HepG2 (cell line): Measurements from ENCODE around the gene GATA1. TPM values are rescaled to one million over a fixed set of nuclear protein-coding genes. Genes with fewer than 3 reads are reported as not detected.

Experiments used
- ADNP ChIP-seq: sonication (generic); formaldehyde crosslinking; IDR thresholded peaks from 2 replicates; pipeline ENCODE4 v1.4.0; 2020; ENCODE audit warnings: missing genetic modification reagents
- BCL6 ChIP-seq: IDR thresholded peaks from 2 replicates; pipeline ENCODE4 v1.6.1; 2016; ENCODE audit warnings: missing genetic modification reagents, missing compliant biosample characterization
- DR1 ChIP-seq: sonication (generic); formaldehyde crosslinking; IDR thresholded peaks from 2 replicates; pipeline ENCODE4 v1.8.0; 2021; ENCODE audit warnings: mild to moderate bottlenecking, missing genetic modification reagents, inconsistent platforms
- ETV5 ChIP-seq: IDR thresholded peaks from 2 replicates; pipeline ENCODE4 v1.6.1; 2018; ENCODE audit warnings: missing biosample characterization, missing genetic modification reagents, inconsistent platforms, borderline replicate concordance
- IKZF4 ChIP-seq: sonication (generic); formaldehyde crosslinking; IDR thresholded peaks from 2 replicates; pipeline ENCODE4 v1.5.1; 2020; ENCODE audit warnings: borderline replicate concordance, mild to moderate bottlenecking, low read depth, missing genetic modification reagents; ENCODE audit errors: not compliant biosample characterization
- KDM5A ChIP-seq: fragments of 200-600 bp; sonication (generic); IDR thresholded peaks from 2 replicates; pipeline ENCODE4 v1.7.0; 2018; ENCODE audit warnings: antibody characterized with exemption, mild to moderate bottlenecking, low read length, borderline replicate concordance
- MTF2 ChIP-seq: sonication (generic); formaldehyde crosslinking; IDR thresholded peaks from 2 replicates; pipeline ENCODE4 v1.5.0; 2020; ENCODE audit warnings: missing genetic modification reagents, borderline replicate concordance
- MXI1 ChIP-seq: IDR thresholded peaks from 3 replicates; pipeline ENCODE4 v1.6.1; 2012; ENCODE audit warnings: low read depth, low read length, inconsistent platforms, borderline replicate concordance
- NFATC3 ChIP-seq: sonication (generic); formaldehyde crosslinking; IDR thresholded peaks from 2 replicates; pipeline ENCODE4 v1.5.1; 2020; ENCODE audit warnings: mild to moderate bottlenecking, missing genetic modification reagents
- POLR2AphosphoS5 ChIP-seq: IDR thresholded peaks from 2 replicates; pipeline ENCODE4 v1.6.1; 2012; ENCODE audit warnings: low read depth, low read length
- RBFOX2 ChIP-seq: fragments of 200-400 bp; formaldehyde crosslinking; IDR thresholded peaks from 2 replicates; pipeline ENCODE4 v1.6.1; 2017; ENCODE audit warnings: low read depth, mild to moderate bottlenecking, low read length
- RFX3 ChIP-seq: IDR thresholded peaks from 2 replicates; pipeline ENCODE4 v1.6.1; 2016; ENCODE audit warnings: missing biosample characterization, missing genetic modification reagents
- SOX13 ChIP-seq, 3 experiments: fragments of 450-650 bp in 1 of 3; sonication (generic) in 1 of 3; formaldehyde crosslinking in 1 of 3; IDR thresholded peaks in 2 of 3; conservative IDR thresholded peaks in 1 of 3; 2 replicates each; pipeline versions ENCODE4 v1.5.0 to v1.6.1; 2016 to 2020; ENCODE audit warnings: antibody characterized with exemption in 1 of 3, mild to moderate bottlenecking in 1 of 3, missing compliant biosample characterization in 1 of 3, missing genetic modification reagents in 1 of 3, moderate library complexity in 1 of 3
- STAG1 ChIP-seq: sonication (generic); formaldehyde crosslinking; IDR thresholded peaks from 2 replicates; pipeline ENCODE4 v1.4.0; 2020; ENCODE audit warnings: missing genetic modification reagents
- YY1 ChIP-seq: IDR thresholded peaks from 2 replicates; pipeline ENCODE4 v1.6.1; 2011; ENCODE audit warnings: low read length, low read depth, moderate library complexity, mild to moderate bottlenecking; ENCODE audit not compliant: insufficient read depth, insufficient replicate concordance
- ZFP41 ChIP-seq: sonication (generic); formaldehyde crosslinking; IDR thresholded peaks from 2 replicates; pipeline ENCODE4 v1.4.0; 2020; ENCODE audit warnings: mild to moderate bottlenecking, missing genetic modification reagents, borderline replicate concordance
- ZNF501 ChIP-seq: sonication (generic); formaldehyde crosslinking; IDR thresholded peaks from 2 replicates; pipeline ENCODE4 v1.5.1; 2020; ENCODE audit warnings: mild to moderate bottlenecking, moderate library complexity, missing genetic modification reagents
- ZNF724P ChIP-seq: sonication (generic); formaldehyde crosslinking; IDR thresholded peaks from 2 replicates; pipeline ENCODE4 v1.8.0; 2022; ENCODE audit warnings: missing genetic modification reagents, borderline replicate concordance
- ZNF841 ChIP-seq: sonication (generic); formaldehyde crosslinking; IDR thresholded peaks from 2 replicates; pipeline ENCODE4 v1.8.1; 2023; ENCODE audit warnings: missing genetic modification reagents, borderline replicate concordance
- polyA plus RNA-seq, 8 experiments: library from polyadenylated mRNA; depleted of rRNA in 3 of 8; stranded (reverse) in 7 of 8; unstranded in 1 of 8; fragments of >200 nt; fragmentation: Illumina TruSeq in 4 of 8; extraction: Trizol in 4 of 8; gene quantifications; 2 replicates each; pipeline versions ENCODE4 v1.2.1 to v1.2.3, GENCODE V29; 2011 to 2016; ENCODE audit warnings: low read depth in 4 of 8, missing spikeins in 1 of 8, mixed read lengths in 1 of 8; ENCODE audit not compliant: insufficient read depth in 1 of 8
- total RNA-seq, 5 experiments: library from RNA; depleted of rRNA; stranded (reverse); fragments of >200 nt; fragmentation: Illumina TruSeq; extraction: Trizol; gene quantifications; 2 replicates each; pipeline ENCODE4 v1.2.3, GENCODE V29; 2016; ENCODE audit warnings: low read depth in 1 of 5
- TF ChIP-seq, protein P1 (sequence below): IDR thresholded peaks from 2 replicates; pipeline ENCODE4 v1.6.1; 2016; ENCODE audit warnings: missing compliant biosample characterization, missing genetic modification reagents, borderline replicate concordance
- TF ChIP-seq, protein P2 (sequence below): IDR thresholded peaks from 2 replicates; pipeline ENCODE4 v1.6.1; 2016; ENCODE audit warnings: missing genetic modification reagents, missing compliant biosample characterization

Gene GATA1
- total and polyA plus RNA-seq, 2 of the 13 experiments (the other 11 are each of a cell fraction or from before 2014, with no cell fraction given), result 0.13 TPM; not detected in 1

DNA sequence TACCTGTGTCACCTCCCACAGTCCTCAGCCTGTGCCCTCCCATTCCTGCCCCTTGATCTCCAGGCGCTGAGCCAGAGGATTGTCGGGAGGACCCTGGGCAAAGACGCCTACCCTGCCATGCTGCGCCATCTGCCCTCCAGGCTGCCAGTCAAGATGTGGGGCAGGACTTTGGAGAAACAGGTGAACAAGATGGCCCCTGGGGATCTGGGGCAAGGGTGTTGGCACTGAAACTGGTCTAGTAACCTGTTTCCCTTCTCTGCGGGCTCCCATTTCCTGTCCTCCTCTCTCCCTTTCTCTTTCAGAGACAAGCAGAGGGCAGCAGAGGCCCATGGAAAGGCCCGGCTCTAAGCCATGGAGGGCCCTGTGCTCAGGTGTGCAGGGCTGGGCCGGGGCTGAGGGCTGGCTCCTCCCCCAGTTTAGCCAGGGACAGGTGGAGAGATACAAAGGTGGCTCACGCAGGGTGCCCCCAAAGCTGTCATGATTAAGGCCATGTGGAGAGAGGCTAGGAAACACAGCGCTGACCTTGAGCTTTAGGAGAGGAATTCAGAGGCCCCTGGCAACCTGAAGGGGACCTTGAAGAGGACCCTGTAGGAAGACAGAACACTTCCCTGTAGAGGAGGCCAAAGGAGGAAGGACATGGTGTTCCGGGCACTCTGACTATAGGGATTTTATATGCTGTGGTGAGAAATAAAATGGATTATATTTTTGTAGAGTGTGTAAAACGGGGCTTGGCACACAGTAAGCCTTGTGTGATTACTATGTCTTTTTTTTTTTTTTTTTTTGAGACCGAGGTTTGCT lies 24.5 kb upstream of the GATA1 start, which contains the start of gene GLOD5 (continued):
- TF ChIP-seq, protein P1, sequence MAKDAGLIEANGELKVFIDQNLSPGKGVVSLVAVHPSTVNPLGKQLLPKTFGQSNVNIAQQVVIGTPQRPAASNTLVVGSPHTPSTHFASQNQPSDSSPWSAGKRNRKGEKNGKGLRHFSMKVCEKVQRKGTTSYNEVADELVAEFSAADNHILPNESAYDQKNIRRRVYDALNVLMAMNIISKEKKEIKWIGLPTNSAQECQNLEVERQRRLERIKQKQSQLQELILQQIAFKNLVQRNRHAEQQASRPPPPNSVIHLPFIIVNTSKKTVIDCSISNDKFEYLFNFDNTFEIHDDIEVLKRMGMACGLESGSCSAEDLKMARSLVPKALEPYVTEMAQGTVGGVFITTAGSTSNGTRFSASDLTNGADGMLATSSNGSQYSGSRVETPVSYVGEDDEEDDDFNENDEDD (CRISPR knock-in tag), result no peak
- no peak for TF ChIP-seq ZFP41 (CRISPR knock-in tag)
- peak; percentile 36; the same call in 1 of the 2 replicates for TF ChIP-seq ETV5 (CRISPR knock-in tag)
- peak; percentile 64 for TF ChIP-seq ZNF501 (CRISPR knock-in tag)
- TF ChIP-seq POLR2AphosphoS5, result no peak
- TF ChIP-seq KDM5A, result no peak
- no peak for TF ChIP-seq BCL6 (CRISPR knock-in tag)
- no peak for TF ChIP-seq RFX3 (CRISPR knock-in tag)
- TF ChIP-seq YY1, result peak; percentile 56
- TF ChIP-seq ADNP (CRISPR knock-in tag), result no peak
- TF ChIP-seq, protein P2, sequence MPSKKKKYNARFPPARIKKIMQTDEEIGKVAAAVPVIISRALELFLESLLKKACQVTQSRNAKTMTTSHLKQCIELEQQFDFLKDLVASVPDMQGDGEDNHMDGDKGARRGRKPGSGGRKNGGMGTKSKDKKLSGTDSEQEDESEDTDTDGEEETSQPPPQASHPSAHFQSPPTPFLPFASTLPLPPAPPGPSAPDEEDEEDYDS (CRISPR knock-in tag), result no peak
- no peak for TF ChIP-seq MXI1
- no peak for TF ChIP-seq MTF2
- peak; percentile 82 for TF ChIP-seq STAG1
- TF ChIP-seq IKZF4 (CRISPR knock-in tag), result no peak
- no peak for TF ChIP-seq ZNF724P (CRISPR knock-in tag)
- TF ChIP-seq NFATC3 (CRISPR knock-in tag), result no peak
- no peak for TF ChIP-seq RBFOX2
- no peak for TF ChIP-seq SOX13 (IDR thresholded peaks at IDR 0.05)
- TF ChIP-seq SOX13 (CRISPR knock-in tag; conservative IDR thresholded peaks at IDR 0.05 in 1 of 2, IDR thresholded peaks at IDR 0.05 in 1 of 2), result no peak
- peak; percentile 26; the same call in 1 of the 2 replicates for TF ChIP-seq DR1 (CRISPR knock-in tag)
- TF ChIP-seq ZNF841 (CRISPR knock-in tag), result no peak
